Sigmoid colon (tissue), 7 donors: ENCODE data around the gene IPO11. TPM values are rescaled to one million over a fixed set of nuclear protein-coding genes. Genes with fewer than 3 reads are reported as not detected.

Source experiments
- DNase-seq: peaks from one replicate; pipeline ENCODE4 v3.0.0-alpha.2; 2019
- H3K27ac ChIP-seq, 4 donors: fragments of 200-600 bp; sonication (generic); one replicate each; pipeline ENCODE4 v1.5.1; 2016 to 2019; ENCODE audit warnings: mild to moderate bottlenecking in 1 of 4
- H3K27me3 ChIP-seq, 3 donors: fragments of 200-600 bp; sonication (generic); one replicate each; pipeline ENCODE4 v1.5.1; 2019; ENCODE audit warnings: mild to moderate bottlenecking in 1 of 3
- H3K36me3 ChIP-seq, 4 donors: fragments of 200-600 bp; sonication (generic); one replicate each; pipeline ENCODE4 v1.5.1; 2016 to 2019
- H3K4me1 ChIP-seq, 4 donors: fragments of 200-600 bp; sonication (generic); one replicate each; pipeline ENCODE4 v1.5.1; 2017 to 2019
- H3K4me3 ChIP-seq, 4 donors: fragments of 200-600 bp; sonication (generic); one replicate each; pipeline ENCODE4 v1.5.1; 2017 to 2019; ENCODE audit warnings: mild to moderate bottlenecking in 2 of 4, moderate library complexity in 1 of 4
- H3K9me3 ChIP-seq, 4 donors: fragments of 200-600 bp in 3 of 4; sonication (generic) in 3 of 4; one replicate each; pipeline versions ENCODE4 v1.5.1 to v1.6.1; 2013 to 2019
- EP300 ChIP-seq, 4 donors: sonication (generic); formaldehyde crosslinking; IDR thresholded peaks; one replicate each; pipeline ENCODE4 v1.6.1; 2017; ENCODE audit warnings: antibody characterized with exemption in 4 of 4
- POLR2A ChIP-seq, 2 donors: fragments of 450-650 bp; IDR thresholded peaks; one replicate each; pipeline ENCODE4 v1.6.1; 2016; ENCODE audit warnings: antibody characterized with exemption in 2 of 2, mild to moderate bottlenecking in 2 of 2, moderate library complexity in 2 of 2
- POLR2AphosphoS5 ChIP-seq, 4 donors: sonication (generic); formaldehyde crosslinking; IDR thresholded peaks; one replicate each; pipeline ENCODE4 v1.6.1; 2017; ENCODE audit warnings: antibody characterized with exemption in 4 of 4
- WGBS, 2 donors: extraction: QIAGEN DNeasy Blood & Tissue Kit; methylation state at CpG; one replicate each; pipeline ENCODE4 v1.1.7; 2013; 5-methylcytosine and 5-hydroxymethylcytosine counted together
- intact Hi-C: fragments of 100-400 bp; cut with DNase I; formaldehyde crosslinking; loops from one replicate; pipeline ENCODE4 v1.15.1; 2023
- polyA plus RNA-seq, 3 donors: library from polyadenylated mRNA; stranded (reverse); fragments of 200-250 nt; gene quantifications; one replicate each; pipeline ENCODE4 v1.2.3, GENCODE V29; 2013
- total RNA-seq, 4 donors: library from RNA; depleted of rRNA; stranded (reverse); fragments of >200 nt; gene quantifications; one replicate each; pipeline ENCODE4 v1.1.0, GENCODE V29; 2016
- TF ChIP-seq, protein P1 (sequence below), 4 experiments: fragments of 450-650 bp in 3 of 4; fragments of 200-600 bp in 1 of 4; IDR thresholded peaks; one replicate each; pipeline ENCODE4 v1.5.1; 2016 to 2019; ENCODE audit warnings: antibody characterized with exemption in 4 of 4, mild to moderate bottlenecking in 3 of 4, moderate library complexity in 2 of 4
- donor health status: healthy with polysubstance abuse.
- donor health status: Bipolar disorder and iron deficiency.
- donor health status: healthy.

The IPO11 gene
- total RNA-seq, result 10 to 100 TPM; 20.9 to 38.8 (median 22.4) TPM
- polyA plus RNA-seq, result 10 to 100 TPM in 1 of 3 donors, 1 to 10 TPM in 2; 5.3 to 12.1 (median 9.6) TPM

GRCh38 chr5:62412549-62413329 lies at the start of gene IPO11:
IPO11 (plus strand) TSS chr5:62412763; CDS start chr5:62437280, 24,517 bp downstream.
- Histone ChIP-seq H3K36me3 (no peaks in the 10 kb centered on the region), H3K27me3 (no peaks in the 10 kb centered on the region), H3K27ac (peak within 1 kb of the TSS; percentile 76 to 85 (median 80)), H3K9me3 (no peaks in the 10 kb centered on the region), H3K4me1 (peaks cover 0 to 14% (median 9%) of the 10 kb centered on the region in 4 donors), H3K4me3 (peak within 1 kb of the TSS; percentile 79 to 99 (median 90))
- WGBS, 2 donors, result 0% methylated on average over 66 of the region's 66 CpGs
- intact Hi-C loops, result loop anchor here (5.0 kb wide), 1 partner anchor 105 kb away; the partner anchor contains the start of gene KIF2A
- TF ChIP-seq POLR2A (IDR thresholded peaks at IDR 0.05) (peak; percentile 43 to 60), POLR2AphosphoS5 (IDR thresholded peaks at IDR 0.05) (peak; percentile 90 to 96 (median 95)), EP300 (IDR thresholded peaks at IDR 0.05) (peak in 1 of 4 donors; percentile 2)
- TF ChIP-seq, protein P1, sequence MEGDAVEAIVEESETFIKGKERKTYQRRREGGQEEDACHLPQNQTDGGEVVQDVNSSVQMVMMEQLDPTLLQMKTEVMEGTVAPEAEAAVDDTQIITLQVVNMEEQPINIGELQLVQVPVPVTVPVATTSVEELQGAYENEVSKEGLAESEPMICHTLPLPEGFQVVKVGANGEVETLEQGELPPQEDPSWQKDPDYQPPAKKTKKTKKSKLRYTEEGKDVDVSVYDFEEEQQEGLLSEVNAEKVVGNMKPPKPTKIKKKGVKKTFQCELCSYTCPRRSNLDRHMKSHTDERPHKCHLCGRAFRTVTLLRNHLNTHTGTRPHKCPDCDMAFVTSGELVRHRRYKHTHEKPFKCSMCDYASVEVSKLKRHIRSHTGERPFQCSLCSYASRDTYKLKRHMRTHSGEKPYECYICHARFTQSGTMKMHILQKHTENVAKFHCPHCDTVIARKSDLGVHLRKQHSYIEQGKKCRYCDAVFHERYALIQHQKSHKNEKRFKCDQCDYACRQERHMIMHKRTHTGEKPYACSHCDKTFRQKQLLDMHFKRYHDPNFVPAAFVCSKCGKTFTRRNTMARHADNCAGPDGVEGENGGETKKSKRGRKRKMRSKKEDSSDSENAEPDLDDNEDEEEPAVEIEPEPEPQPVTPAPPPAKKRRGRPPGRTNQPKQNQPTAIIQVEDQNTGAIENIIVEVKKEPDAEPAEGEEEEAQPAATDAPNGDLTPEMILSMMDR (IDR thresholded peaks at IDR 0.05), result no peak
- DNase-seq, result peak; percentile 99

- H3K9me3 ChIP-seq, result no peaks in the 10 kb centered on the region
- no peak for DNase-seq
- no peak overlapping the region for H3K4me3 ChIP-seq
- no peak for TF ChIP-seq EP300 (IDR thresholded peaks at IDR 0.05)
- no peak for TF ChIP-seq POLR2AphosphoS5 (IDR thresholded peaks at IDR 0.05)
- TF ChIP-seq POLR2A (IDR thresholded peaks at IDR 0.05), result no peak
- TF ChIP-seq, protein P1 (IDR thresholded peaks at IDR 0.05), result no peak
- H3K27ac ChIP-seq, result no peak overlapping the region
- H3K4me1 ChIP-seq, result no peaks in the 10 kb centered on the region
- peaks cover 0 to 65% (median 5%) of the 10 kb centered on the region in 4 donors for H3K36me3 ChIP-seq
- no peaks in the 10 kb centered on the region for H3K27me3 ChIP-seq
- WGBS, 2 donors, result 92 to 94% methylated on average over 2 of the region's 2 CpGs
- intact Hi-C loops, result no loop called here
Observed at GRCh38 chr5:62369039-62369438, 43.5 kb upstream of the IPO11 start.

GRCh38 chr5:62371409-62371808 lies 41.2 kb upstream of the IPO11 start:
- Histone ChIP-seq H3K36me3 (peaks cover 0 to 65% (median 9%) of the 10 kb centered on the region in 4 donors), H3K4me3 (no peak overlapping the region), H3K27me3 (no peaks in the 10 kb centered on the region), H3K9me3 (no peaks in the 10 kb centered on the region), H3K4me1 (no peaks in the 10 kb centered on the region), H3K27ac (no peak overlapping the region)
- no peak for TF ChIP-seq POLR2AphosphoS5 (IDR thresholded peaks at IDR 0.05)
- no peak for TF ChIP-seq EP300 (IDR thresholded peaks at IDR 0.05)
- TF ChIP-seq, protein P1 (IDR thresholded peaks at IDR 0.05), result no peak
- TF ChIP-seq POLR2A (IDR thresholded peaks at IDR 0.05), result no peak
- intact Hi-C loops, result no loop called here
- no peak for DNase-seq

DNA sequence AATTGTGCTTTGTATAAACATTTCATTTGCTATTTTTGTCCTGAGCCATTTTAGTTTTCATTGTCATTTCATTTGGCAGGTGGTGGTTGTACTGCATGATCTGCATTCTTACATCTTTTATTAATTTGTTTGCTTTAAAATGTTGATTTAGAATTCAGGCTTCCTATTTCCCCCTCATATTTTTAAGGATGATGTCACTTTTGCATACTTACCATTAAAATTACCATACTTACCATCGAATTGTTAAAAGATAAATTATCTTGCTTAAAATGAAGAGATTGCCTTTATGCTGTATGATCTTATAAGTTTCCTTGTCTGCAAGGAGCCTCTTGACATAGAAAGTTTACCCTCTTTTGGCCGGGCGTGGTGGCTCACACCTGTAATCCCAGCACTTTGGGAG lies 40.0 kb upstream of the IPO11 start:
- no peaks in the 10 kb centered on the region for H3K27me3 ChIP-seq
- H3K9me3 ChIP-seq, result no peaks in the 10 kb centered on the region
- 95 to 96% methylated on average over 3 of the region's 3 CpGs for WGBS, 2 donors
- no peak for DNase-seq
- no peak overlapping the region for H3K4me3 ChIP-seq
- no peak for TF ChIP-seq POLR2AphosphoS5 (IDR thresholded peaks at IDR 0.05)
- TF ChIP-seq, protein P1 (IDR thresholded peaks at IDR 0.05), result no peak
- no peak for TF ChIP-seq POLR2A (IDR thresholded peaks at IDR 0.05)
- no peak for TF ChIP-seq EP300 (IDR thresholded peaks at IDR 0.05)
- intact Hi-C loops, result no loop called here
- H3K36me3 ChIP-seq, result peaks cover 0 to 63% (median 10%) of the 10 kb centered on the region in 4 donors
- no peaks in the 10 kb centered on the region for H3K4me1 ChIP-seq
- H3K27ac ChIP-seq, result no peak overlapping the region
